Naive thymus-derived CD4-positive, alpha-beta T cell (primary cell): ENCODE measurements around the gene TRH. TPM values are rescaled to one million over a fixed set of nuclear protein-coding genes. Genes with fewer than 3 reads are reported as not detected.

ENCODE experiments used
- ATAC-seq: fragments of 150-1000 bp; cut with Tn5 transposase; 2 replicates; pipeline ENCODE4 v1.10.0; 2021; ENCODE audit warnings: mild to moderate bottlenecking, moderate library complexity
- CTCF ChIA-PET: fragments of 350-600 bp; sonication (Branson Sonifier 250); formaldehyde crosslinking; loops from one replicate; lab custom pipeline; 2021; ENCODE audit warnings: antibody characterized with exemption; lab: Charles Lee
- POLR2A ChIA-PET: fragments of 350-600 bp; sonication (Branson Sonifier 250); formaldehyde crosslinking; loops from one replicate; lab custom pipeline; 2021; ENCODE audit warnings: antibody characterized with exemption, inconsistent platforms; lab: Charles Lee
- DNase-seq, 9 donors: peaks; one replicate each; pipeline versions ENCODE4 v3.0.0 to v3.0.0-alpha.2; 2020 to 2022; ENCODE audit warnings: mixed read lengths in 1 of 9
- H3K27ac ChIP-seq: one replicate; pipeline ENCODE4 v1.7.0; 2013; ENCODE audit warnings: mild to moderate bottlenecking, low read depth, low read length, moderate library complexity
- H3K27me3 ChIP-seq, 2 donors: one replicate each; pipeline ENCODE4 v1.7.0; 2013; ENCODE audit warnings: low read length in 2 of 2, mild to moderate bottlenecking in 2 of 2, moderate library complexity in 2 of 2; ENCODE audit not compliant: control insufficient read depth in 2 of 2, insufficient read depth in 2 of 2
- H3K36me3 ChIP-seq, 3 experiments: 1 replicate in 2 of 3; 2 replicates in 1 of 3; pipeline ENCODE4 v1.7.0; 2013; ENCODE audit warnings: low read length in 3 of 3, mild to moderate bottlenecking in 3 of 3, moderate library complexity in 1 of 3; ENCODE audit not compliant: insufficient read depth in 3 of 3, control insufficient read depth in 2 of 3
- H3K4me1 ChIP-seq, 2 donors: one replicate each; pipeline ENCODE4 v1.7.0; 2013; ENCODE audit warnings: low read length in 2 of 2, mild to moderate bottlenecking in 2 of 2, moderate library complexity in 1 of 2; ENCODE audit not compliant: control insufficient read depth in 2 of 2, insufficient read depth in 2 of 2
- H3K4me3 ChIP-seq: 2 replicates; pipeline ENCODE4 v1.7.0; 2013; ENCODE audit warnings: mild to moderate bottlenecking, low read length
- H3K9me3 ChIP-seq, 3 experiments: 1 replicate in 2 of 3; 2 replicates in 1 of 3; pipeline ENCODE4 v1.7.0; 2013; ENCODE audit warnings: low read length in 3 of 3; ENCODE audit not compliant: control insufficient read depth in 2 of 3
- H3K27ac Mint-ChIP-seq, 9 donors: one replicate each; pipeline ENCODE4 v1.8.0; 2020 to 2022; ENCODE audit warnings: mixed read lengths in 9 of 9, mild to moderate bottlenecking in 8 of 9, moderate library complexity in 5 of 9, inconsistent platforms in 2 of 9
- H3K27me3 Mint-ChIP-seq, 5 donors: one replicate each; pipeline ENCODE4 v1.8.0; 2021 to 2022; ENCODE audit warnings: mixed read lengths in 5 of 5, mild to moderate bottlenecking in 1 of 5
- H3K36me3 Mint-ChIP-seq, 5 donors: one replicate each; pipeline ENCODE4 v1.8.0; 2020 to 2022; ENCODE audit warnings: mixed read lengths in 5 of 5, mild to moderate bottlenecking in 3 of 5, inconsistent platforms in 1 of 5
- H3K4me1 Mint-ChIP-seq, 7 donors: one replicate each; pipeline ENCODE4 v1.8.0; 2020 to 2022; ENCODE audit warnings: mixed read lengths in 7 of 7, mild to moderate bottlenecking in 3 of 7, inconsistent platforms in 1 of 7
- H3K4me3 Mint-ChIP-seq, 10 donors: one replicate each; pipeline ENCODE4 v1.8.0; 2020 to 2022; ENCODE audit warnings: mild to moderate bottlenecking in 10 of 10, mixed read lengths in 10 of 10, moderate library complexity in 6 of 10, inconsistent platforms in 2 of 10
- H3K9me3 Mint-ChIP-seq, 11 donors: one replicate each; pipeline ENCODE4 v1.8.0; 2020 to 2022; ENCODE audit warnings: mixed read lengths in 11 of 11, mild to moderate bottlenecking in 4 of 11, inconsistent platforms in 1 of 11, moderate library complexity in 1 of 11
- intact Hi-C, 2 donors: fragments of 100-400 bp; cut with micrococcal nuclease; formaldehyde crosslinking; loops; one replicate each; pipeline ENCODE4 v1.15.1; 2023
- polyA plus RNA-seq, 2 donors: library from polyadenylated mRNA; unstranded; fragments of 300-500 nt; fragmentation: Illumina TruSeq; gene quantifications; one replicate each; pipeline ENCODE4 v1.2.3, GENCODE V29; 2021
- total RNA-seq, 6 experiments: library from RNA in 5 of 6; stranded (reverse) in 5 of 6; gene quantifications; 1 replicate in 5 of 6; 2 replicates in 1 of 6; pipeline ENCODE4 v1.2.3 and lab custom pipeline; 2021 to 2026

Gene TRH
- total and polyA plus RNA-seq, 7 experiments from 2014 or later = not detected

DNA sequence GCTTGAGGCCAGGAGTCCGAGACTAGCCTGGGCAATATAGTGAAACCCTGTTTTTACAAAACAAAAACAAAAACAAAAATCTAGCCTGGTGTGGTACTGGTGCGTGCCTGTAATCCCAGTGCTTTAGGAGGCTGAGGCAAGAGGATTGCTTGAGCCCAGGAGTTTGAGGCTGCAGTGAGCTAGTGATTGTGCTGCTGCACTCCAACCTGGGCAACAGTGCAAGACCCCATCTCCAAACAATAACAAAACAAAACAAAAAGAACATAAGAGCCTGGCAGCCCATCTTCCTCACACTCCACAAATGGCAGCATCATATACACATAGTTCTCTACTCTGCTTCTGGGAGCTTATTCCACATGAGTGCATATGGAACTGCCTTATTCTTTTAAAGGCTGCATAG lies 2.2 kb upstream of the TRH start:
- H3K4me1 ChIP-seq = peaks cover 4 to 8% of the 10 kb centered on the region in 2 donors
- no peaks in the 10 kb centered on the region for H3K9me3 Mint-ChIP-seq
- H3K27ac Mint-ChIP-seq = no peak overlapping the region
- intact Hi-C loops = no loop called here
- ChIA-PET CTCF (no interaction called here), POLR2A (no interaction called here)
- no peak overlapping the region for H3K4me3 ChIP-seq
- no peaks in the 10 kb centered on the region for H3K9me3 ChIP-seq
- H3K4me3 Mint-ChIP-seq = peak overlapping the region in 1 of 10 donors; percentile 28
- no peaks in the 10 kb centered on the region for H3K36me3 ChIP-seq
- DNase-seq = no peak
- H3K27me3 Mint-ChIP-seq = peaks cover 52 to 66% (median 55%) of the 10 kb centered on the region in 5 donors
- peaks cover 0 to 7% of the 10 kb centered on the region in 2 donors for H3K27me3 ChIP-seq
- H3K36me3 Mint-ChIP-seq = peaks cover 0 to 1% (median 0%) of the 10 kb centered on the region in 5 donors
- peaks cover 0 to 13% (median 9%) of the 10 kb centered on the region in 7 donors for H3K4me1 Mint-ChIP-seq
- ATAC-seq = no peak
- H3K27ac ChIP-seq = no peak overlapping the region

DNA sequence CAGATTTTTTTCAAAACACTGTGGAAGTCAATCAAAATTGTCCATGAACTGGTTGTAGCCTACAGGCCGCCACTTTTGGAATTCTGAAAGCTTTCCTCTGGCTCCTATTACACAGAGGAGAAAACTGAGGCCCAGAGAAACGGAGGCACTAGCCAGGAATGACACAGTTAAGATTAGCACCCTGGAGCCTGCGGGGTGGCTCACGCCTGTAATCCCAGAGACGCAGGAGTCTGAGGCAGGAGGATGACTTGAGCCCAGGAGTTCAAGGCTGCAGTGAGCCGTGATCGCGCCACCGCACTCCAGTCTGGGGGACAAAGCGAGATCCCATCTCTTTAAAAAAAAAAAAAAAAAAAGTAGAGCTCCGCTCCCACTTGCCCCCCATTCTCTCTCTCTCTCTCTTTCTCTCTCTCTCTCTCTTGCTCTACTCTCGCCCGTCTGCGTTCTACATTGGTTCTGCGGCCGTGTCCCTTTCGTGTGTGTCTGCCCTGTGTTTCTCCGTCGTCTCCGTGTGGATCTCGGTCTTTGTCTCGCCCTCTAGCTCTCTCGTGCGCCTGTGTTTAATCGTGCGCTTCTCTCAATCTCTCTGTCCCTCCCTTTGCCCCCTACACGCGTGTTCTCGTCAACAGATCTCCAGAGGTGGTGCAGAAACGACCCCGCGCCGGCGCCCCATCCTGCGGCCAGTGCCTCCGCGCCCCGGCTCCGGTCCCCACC lies 512 bp upstream of the TRH start:
- peaks cover 44 to 74% (median 66%) of the 10 kb centered on the region in 5 donors for H3K27me3 Mint-ChIP-seq
- Histone ChIP-seq H3K36me3 (no peaks in the 10 kb centered on the region), H3K27ac (no peak overlapping the region), H3K9me3 (no peaks in the 10 kb centered on the region), H3K4me1 (peaks cover 4 to 8% of the 10 kb centered on the region in 2 donors), H3K27me3 (peaks cover 0 to 7% of the 10 kb centered on the region in 2 donors), H3K4me3 (no peak overlapping the region)
- no peak for DNase-seq
- H3K4me3 Mint-ChIP-seq = peak overlapping the region; percentile 5 to 86 (median 78)
- H3K36me3 Mint-ChIP-seq = peaks cover 0 to 1% (median 0%) of the 10 kb centered on the region in 5 donors
- H3K27ac Mint-ChIP-seq = no peak overlapping the region
- ATAC-seq = no peak
- intact Hi-C loops = no loop called here
- POLR2A ChIA-PET = no interaction called here
- peaks cover 0 to 13% (median 9%) of the 10 kb centered on the region in 7 donors for H3K4me1 Mint-ChIP-seq
- CTCF ChIA-PET = no interaction called here
- no peaks in the 10 kb centered on the region for H3K9me3 Mint-ChIP-seq

DNA sequence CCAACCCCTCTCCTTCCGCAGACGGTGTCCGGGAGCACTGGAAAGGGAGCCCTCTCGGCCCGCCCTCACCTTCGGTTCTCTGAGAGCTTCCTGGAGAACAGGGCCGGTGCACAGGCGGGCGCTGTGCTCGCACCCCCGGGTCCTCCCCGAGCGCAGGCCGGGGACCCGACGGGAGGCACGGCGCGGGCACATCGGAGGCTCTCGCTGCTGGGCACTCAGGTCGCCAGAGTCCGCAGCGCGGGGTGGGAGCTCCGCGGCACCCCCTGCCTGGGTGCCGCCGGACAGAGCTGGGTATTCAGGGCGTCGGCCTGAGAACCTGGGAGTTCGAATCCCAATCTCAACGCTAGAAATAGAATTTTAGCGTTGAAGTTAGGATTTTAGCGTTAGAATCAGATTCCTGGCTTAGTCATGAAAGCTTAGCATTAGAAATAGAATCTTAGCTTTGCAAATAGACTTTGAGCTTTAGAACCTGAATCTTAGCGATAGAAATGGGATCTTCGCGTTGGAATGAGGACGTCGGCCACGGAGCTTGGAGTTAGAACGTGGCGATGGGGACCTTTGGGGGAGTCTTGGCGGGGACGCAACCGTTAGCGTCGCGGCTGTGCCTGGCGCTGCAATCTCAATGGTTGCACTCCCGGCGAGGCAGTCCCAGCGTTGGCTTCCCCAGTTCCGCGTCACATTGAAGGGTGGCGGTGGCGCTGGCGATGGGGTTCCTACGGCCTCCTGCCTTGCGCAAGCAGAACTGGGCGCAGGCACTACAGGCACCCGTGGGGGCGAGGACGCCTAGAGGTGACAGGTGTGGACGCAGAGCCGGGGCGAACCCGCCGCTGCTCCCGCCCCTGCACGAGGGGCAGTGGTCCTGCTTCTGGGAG lies 549 bp downstream of the TRH start:
- Histone ChIP-seq H3K4me3 (peak overlapping the region; percentile 44), H3K27me3 (peaks cover 0 to 7% of the 10 kb centered on the region in 2 donors), H3K36me3 (no peaks in the 10 kb centered on the region), H3K4me1 (peaks cover 4 to 8% of the 10 kb centered on the region in 2 donors), H3K9me3 (no peaks in the 10 kb centered on the region), H3K27ac (no peak overlapping the region)
- no peak overlapping the region for H3K27ac Mint-ChIP-seq
- intact Hi-C loops = no loop called here
- peaks cover 44 to 69% (median 68%) of the 10 kb centered on the region in 5 donors for H3K27me3 Mint-ChIP-seq
- H3K9me3 Mint-ChIP-seq = no peaks in the 10 kb centered on the region
- ATAC-seq = peak; percentile 74
- POLR2A ChIA-PET = interaction anchor here (0.7 kb wide), 1 partner anchor 510 kb away, joined by 3 read pairs; no protein-coding TSS in a partner anchor
- DNase-seq = peak in 6 of 9 donors; percentile 7 to 23 (median 16)
- H3K36me3 Mint-ChIP-seq = peaks cover 0 to 1% (median 0%) of the 10 kb centered on the region in 5 donors
- H3K4me3 Mint-ChIP-seq = peak overlapping the region; percentile 68 to 86 (median 80)
- CTCF ChIA-PET = interaction anchor here (0.6 kb wide), 1 partner anchor 34 kb away, joined by 3 read pairs; no protein-coding TSS in a partner anchor
- peaks cover 0 to 13% (median 9%) of the 10 kb centered on the region in 7 donors for H3K4me1 Mint-ChIP-seq

DNA sequence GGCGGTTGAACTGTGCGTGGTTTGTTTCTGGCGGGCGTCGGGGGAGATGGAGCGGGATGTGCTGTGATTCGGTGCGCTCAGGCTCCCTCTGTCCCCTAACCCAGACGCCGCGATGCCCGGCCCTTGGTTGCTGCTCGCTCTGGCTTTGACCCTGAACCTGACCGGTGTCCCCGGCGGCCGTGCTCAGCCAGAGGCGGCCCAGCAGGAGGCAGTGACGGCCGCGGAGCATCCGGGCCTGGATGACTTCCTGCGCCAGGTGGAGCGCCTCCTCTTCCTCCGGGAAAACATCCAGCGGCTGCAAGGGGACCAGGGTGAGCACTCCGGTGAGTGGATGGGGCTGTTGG lies 1.2 kb downstream of the TRH start:
- POLR2A ChIA-PET = no interaction called here
- H3K27ac ChIP-seq = no peak overlapping the region
- H3K9me3 ChIP-seq = no peaks in the 10 kb centered on the region
- CTCF ChIA-PET = no interaction called here
- intact Hi-C loops = no loop called here
- H3K4me1 Mint-ChIP-seq = peaks cover 0 to 13% (median 9%) of the 10 kb centered on the region in 7 donors
- no peaks in the 10 kb centered on the region for H3K36me3 ChIP-seq
- H3K27me3 ChIP-seq = peaks cover 0 to 7% of the 10 kb centered on the region in 2 donors
- ATAC-seq = no peak
- H3K27ac Mint-ChIP-seq = no peak overlapping the region
- no peaks in the 10 kb centered on the region for H3K9me3 Mint-ChIP-seq
- H3K4me1 ChIP-seq = peaks cover 4 to 8% of the 10 kb centered on the region in 2 donors
- no peak for DNase-seq
- H3K4me3 ChIP-seq = no peak overlapping the region
- H3K27me3 Mint-ChIP-seq = peaks cover 44 to 70% (median 69%) of the 10 kb centered on the region in 5 donors
- H3K36me3 Mint-ChIP-seq = peaks cover 0 to 1% (median 0%) of the 10 kb centered on the region in 5 donors
- H3K4me3 Mint-ChIP-seq = peak overlapping the region in 8 of 10 donors; percentile 32 to 86 (median 80)

DNA sequence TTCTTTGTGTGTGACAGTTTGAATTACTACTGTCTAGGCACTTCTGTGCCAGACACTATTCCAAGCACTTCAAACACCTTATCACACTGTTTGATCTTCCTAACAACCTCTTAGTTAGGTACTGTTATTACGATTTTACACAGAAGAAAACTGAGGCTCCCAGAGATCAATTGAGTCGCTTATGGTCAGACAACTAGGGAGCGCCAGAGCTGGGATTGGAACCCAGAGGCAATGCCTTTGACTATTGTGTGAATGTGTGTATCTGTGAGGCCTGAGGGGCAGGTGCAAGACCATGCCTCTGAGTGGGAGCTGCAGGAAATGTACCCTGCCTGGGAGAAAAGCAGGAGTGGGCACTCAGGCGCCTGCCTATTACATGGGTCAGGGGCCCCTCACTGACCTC lies 1.8 kb downstream of the TRH start:
- H3K27me3 ChIP-seq = peaks cover 0 to 7% of the 10 kb centered on the region in 2 donors
- no peaks in the 10 kb centered on the region for H3K9me3 ChIP-seq
- Mint-ChIP-seq H3K9me3 (peaks cover 0 to 4% (median 0%) of the 10 kb centered on the region in 11 donors), H3K4me3 (peak overlapping the region in 6 of 10 donors; percentile 19 to 86 (median 68)), H3K4me1 (peaks cover 0 to 13% (median 9%) of the 10 kb centered on the region in 7 donors), H3K27me3 (peaks cover 39 to 67% (median 64%) of the 10 kb centered on the region in 5 donors), H3K27ac (peak overlapping the region in 1 of 9 donors; percentile 73), H3K36me3 (peaks cover 0 to 1% (median 0%) of the 10 kb centered on the region in 5 donors)
- no peak for ATAC-seq
- no peak overlapping the region for H3K4me3 ChIP-seq
- intact Hi-C loops = no loop called here
- no peak overlapping the region for H3K27ac ChIP-seq
- ChIA-PET CTCF (no interaction called here), POLR2A (no interaction called here)
- no peaks in the 10 kb centered on the region for H3K36me3 ChIP-seq
- H3K4me1 ChIP-seq = peaks cover 4 to 8% of the 10 kb centered on the region in 2 donors
- no peak for DNase-seq

DNA sequence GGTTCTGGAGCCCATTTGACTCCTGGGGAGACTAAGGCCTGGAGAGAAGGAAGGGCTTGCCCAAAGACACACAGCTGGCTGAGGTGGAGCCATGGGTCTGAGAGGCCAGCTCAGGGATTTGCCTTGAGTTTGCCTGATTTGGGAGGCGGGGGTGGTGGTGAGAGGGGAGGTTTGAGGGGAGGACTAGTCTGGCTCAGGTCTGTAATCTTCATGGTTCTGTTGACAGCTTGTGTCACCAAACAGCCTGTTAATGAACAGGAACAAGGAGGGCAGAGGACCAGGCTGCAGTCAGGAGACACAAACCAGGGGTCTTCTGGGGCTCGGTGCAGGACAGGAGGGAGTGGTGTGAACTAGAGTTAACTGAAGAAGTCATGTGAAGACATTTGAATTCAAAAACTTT lies 3.6 kb downstream of the TRH start:
- intact Hi-C loops = no loop called here
- H3K9me3 Mint-ChIP-seq = peaks cover 0 to 4% (median 0%) of the 10 kb centered on the region in 11 donors
- H3K27me3 ChIP-seq = peaks cover 0 to 7% of the 10 kb centered on the region in 2 donors
- H3K9me3 ChIP-seq = no peaks in the 10 kb centered on the region
- peaks cover 0 to 13% (median 9%) of the 10 kb centered on the region in 7 donors for H3K4me1 Mint-ChIP-seq
- no peak overlapping the region for H3K27ac ChIP-seq
- peaks cover 0 to 1% (median 0%) of the 10 kb centered on the region in 5 donors for H3K36me3 Mint-ChIP-seq
- CTCF ChIA-PET = no interaction called here
- no peak for ATAC-seq
- DNase-seq = no peak
- no peak overlapping the region for H3K4me3 ChIP-seq
- no peaks in the 10 kb centered on the region for H3K36me3 ChIP-seq
- POLR2A ChIA-PET = no interaction called here
- H3K27me3 Mint-ChIP-seq = peaks cover 28 to 55% (median 49%) of the 10 kb centered on the region in 5 donors
- no peak overlapping the region for H3K4me3 Mint-ChIP-seq
- peaks cover 4 to 8% of the 10 kb centered on the region in 2 donors for H3K4me1 ChIP-seq
- no peak overlapping the region for H3K27ac Mint-ChIP-seq
